Skeletal muscle tissue (tissue), 4 donors: Measurements from ENCODE around the gene HIP1R. TPM values are rescaled to one million over a fixed set of nuclear protein-coding genes. Genes with fewer than 3 reads are reported as not detected.

Experiments
- H3K27ac ChIP-seq: one replicate; pipeline ENCODE4 v1.7.0; 2013; ENCODE audit warnings: mild to moderate bottlenecking, low read depth, low read length, inconsistent platforms
- H3K27me3 ChIP-seq, 3 donors: one replicate each; pipeline ENCODE4 v1.7.0; 2013; ENCODE audit warnings: low read length in 3 of 3; ENCODE audit not compliant: control insufficient read depth in 3 of 3, insufficient read depth in 3 of 3
- H3K36me3 ChIP-seq, 3 donors: one replicate each; pipeline ENCODE4 v1.7.0; 2013; ENCODE audit warnings: low read length in 3 of 3; ENCODE audit not compliant: control insufficient read depth in 3 of 3, insufficient read depth in 3 of 3
- H3K4me1 ChIP-seq, 3 donors: one replicate each; pipeline ENCODE4 v1.7.0; 2013; ENCODE audit warnings: low read length in 3 of 3, mild to moderate bottlenecking in 3 of 3; ENCODE audit not compliant: control insufficient read depth in 3 of 3, insufficient read depth in 3 of 3
- H3K4me3 ChIP-seq, 3 donors: one replicate each; pipeline ENCODE4 v1.7.0; 2013; ENCODE audit warnings: low read length in 3 of 3
- H3K9ac ChIP-seq, 3 donors: one replicate each; pipeline ENCODE4 v1.7.0; 2013; ENCODE audit warnings: low read length in 3 of 3, mild to moderate bottlenecking in 3 of 3, moderate library complexity in 2 of 3, low read depth in 1 of 3
- H3K9me3 ChIP-seq, 3 donors: one replicate each; pipeline ENCODE4 v1.7.0; 2013; ENCODE audit warnings: low read length in 3 of 3; ENCODE audit not compliant: control insufficient read depth in 3 of 3
- total RNA-seq: library from RNA; depleted of rRNA; stranded (reverse); fragments of >200 nt; gene quantifications from one replicate; pipeline ENCODE4 v1.2.3, GENCODE V29; 2014
- donor health status: Osteomylitis.

HIP1R gene
- 6.3 TPM for total RNA-seq

GRCh38 chr12:122834921-122835749 is at the start of gene HIP1R:
TSS of gene HIP1R (plus strand) at chr12:122835457. CDS start at chr12:122835551, 94 bp downstream.
- H3K36me3 ChIP-seq: no peaks in the 10 kb centered on the region
- no peaks in the 10 kb centered on the region for H3K9me3 ChIP-seq

GRCh38 chr12:122785503-122785902 is 49.8 kb upstream of the HIP1R start:
- H3K4me3 ChIP-seq: no peak overlapping the region
- H3K27me3 ChIP-seq: no peaks in the 10 kb centered on the region
- peaks cover 0 to 4% (median 2%) of the 10 kb centered on the region in 3 donors for H3K36me3 ChIP-seq
- no peak overlapping the region for H3K27ac ChIP-seq
- no peaks in the 10 kb centered on the region for H3K4me1 ChIP-seq
- H3K9me3 ChIP-seq: no peaks in the 10 kb centered on the region
- H3K9ac ChIP-seq: no peak overlapping the region

More at GRCh38 chr12:122834921-122835749, at the start of gene HIP1R:
- H3K9ac ChIP-seq: peak within 1 kb of the TSS; percentile 64 to 73 (median 65)
- no peak within 1 kb of the TSS for H3K27ac ChIP-seq
- H3K4me1 ChIP-seq: peaks cover 6 to 13% (median 7%) of the 10 kb centered on the region in 3 donors
- H3K27me3 ChIP-seq: no peaks in the 10 kb centered on the region
- peak within 1 kb of the TSS; percentile 69 to 76 (median 72) for H3K4me3 ChIP-seq

- H3K9me3 ChIP-seq: no peaks in the 10 kb centered on the region
These were observed 46.9 kb upstream of the HIP1R start for GRCh38 chr12:122788387-122788786.

GRCh38 chr12:122789637-122790036 is 45.6 kb upstream of the HIP1R start:
- Histone ChIP-seq H3K4me1 (peaks cover 0 to 2% (median 0%) of the 10 kb centered on the region in 3 donors), H3K36me3 (no peaks in the 10 kb centered on the region), H3K27me3 (no peaks in the 10 kb centered on the region), H3K9ac (no peak overlapping the region), H3K9me3 (no peaks in the 10 kb centered on the region), H3K27ac (no peak overlapping the region), H3K4me3 (no peak overlapping the region)

More at GRCh38 chr12:122788387-122788786, 46.9 kb upstream of the HIP1R start:
- Histone ChIP-seq H3K27me3 (no peaks in the 10 kb centered on the region), H3K27ac (no peak overlapping the region), H3K4me3 (no peak overlapping the region), H3K36me3 (no peaks in the 10 kb centered on the region), H3K4me1 (no peaks in the 10 kb centered on the region), H3K9ac (no peak overlapping the region)

GRCh38 chr12:122790393-122791075 is 44.7 kb upstream of the HIP1R start:
- Histone ChIP-seq H3K27ac (no peak overlapping the region), H3K9ac (no peak overlapping the region), H3K9me3 (no peaks in the 10 kb centered on the region)

GRCh38 chr12:122793685-122794106 is 41.6 kb upstream of the HIP1R start:
- H3K9me3 ChIP-seq: no peaks in the 10 kb centered on the region
- H3K27ac ChIP-seq: no peak overlapping the region
- H3K4me1 ChIP-seq: peaks cover 0 to 2% (median 0%) of the 10 kb centered on the region in 3 donors
- H3K4me3 ChIP-seq: peak overlapping the region in 1 of 3 donors; percentile 41
- H3K36me3 ChIP-seq: no peaks in the 10 kb centered on the region
- no peak overlapping the region for H3K9ac ChIP-seq
- no peaks in the 10 kb centered on the region for H3K27me3 ChIP-seq

More at GRCh38 chr12:122790393-122791075, 44.7 kb upstream of the HIP1R start:
- Histone ChIP-seq H3K4me1 (peaks cover 0 to 2% (median 0%) of the 10 kb centered on the region in 3 donors), H3K27me3 (no peaks in the 10 kb centered on the region), H3K4me3 (no peak overlapping the region), H3K36me3 (no peaks in the 10 kb centered on the region)

- no peaks in the 10 kb centered on the region for H3K27me3 ChIP-seq
- H3K36me3 ChIP-seq: no peaks in the 10 kb centered on the region
- no peak overlapping the region for H3K4me3 ChIP-seq
- no peaks in the 10 kb centered on the region for H3K9me3 ChIP-seq
- no peak overlapping the region for H3K27ac ChIP-seq
- no peak overlapping the region for H3K9ac ChIP-seq
- peaks cover 0 to 2% (median 0%) of the 10 kb centered on the region in 3 donors for H3K4me1 ChIP-seq
These were observed 39.5 kb upstream of the HIP1R start for GRCh38 chr12:122795807-122796206.

GRCh38 chr12:122799641-122800243 is 35.5 kb upstream of the HIP1R start:
- Histone ChIP-seq H3K9me3 (no peaks in the 10 kb centered on the region), H3K27ac (no peak overlapping the region), H3K36me3 (peaks cover 0 to 3% (median 0%) of the 10 kb centered on the region in 3 donors), H3K4me3 (no peak overlapping the region), H3K4me1 (no peaks in the 10 kb centered on the region), H3K9ac (no peak overlapping the region), H3K27me3 (no peaks in the 10 kb centered on the region)

GRCh38 chr12:122803937-122804336 is 31.3 kb upstream of the HIP1R start:
- Histone ChIP-seq H3K4me3 (no peak overlapping the region), H3K27ac (no peak overlapping the region), H3K27me3 (no peaks in the 10 kb centered on the region)

More at GRCh38 chr12:122803937-122804336, 31.3 kb upstream of the HIP1R start:
- H3K4me1 ChIP-seq: no peaks in the 10 kb centered on the region
- peak overlapping the region in 1 of 3 donors; percentile 43 for H3K9ac ChIP-seq
- H3K36me3 ChIP-seq: peaks cover 0 to 12% (median 0%) of the 10 kb centered on the region in 3 donors
- H3K9me3 ChIP-seq: no peaks in the 10 kb centered on the region
